Liver (tissue), 9 donors: ENCODE measurements around the gene ZDHHC24. TPM values are rescaled to one million over a fixed set of nuclear protein-coding genes. Genes with fewer than 3 reads are reported as not detected.

Source experiments
- DNase-seq: peaks from one replicate; pipeline ENCODE4 v3.0.0-alpha.2; 2017; ENCODE audit warnings: low spot score
- H3K27ac ChIP-seq, 2 donors: one replicate each; pipeline ENCODE4 v1.7.0; 2013; ENCODE audit warnings: inconsistent platforms in 2 of 2, low read length in 2 of 2, control low read depth in 1 of 2, low read depth in 1 of 2, mild to moderate bottlenecking in 1 of 2
- H3K27me3 ChIP-seq, 4 donors: one replicate each; pipeline versions ENCODE4 v1.6.1 to v1.7.0; 2013; ENCODE audit warnings: low read length in 3 of 4, inconsistent platforms in 1 of 4, mild to moderate bottlenecking in 1 of 4, moderate library complexity in 1 of 4; ENCODE audit not compliant: control insufficient read depth in 4 of 4, insufficient read depth in 4 of 4
- H3K36me3 ChIP-seq, 4 donors: one replicate each; pipeline versions ENCODE4 v1.6.1 to v1.7.0; 2013; ENCODE audit warnings: low read length in 3 of 4, mild to moderate bottlenecking in 3 of 4, low read depth in 1 of 4, moderate library complexity in 1 of 4; ENCODE audit not compliant: control insufficient read depth in 4 of 4, insufficient read depth in 3 of 4
- H3K4me1 ChIP-seq, 4 donors: one replicate each; pipeline versions ENCODE4 v1.6.1 to v1.7.0; 2013; ENCODE audit warnings: low read length in 3 of 4, mild to moderate bottlenecking in 3 of 4, moderate library complexity in 1 of 4; ENCODE audit not compliant: control insufficient read depth in 4 of 4, insufficient read depth in 4 of 4
- H3K4me3 ChIP-seq, 3 donors: one replicate each; pipeline versions ENCODE4 v1.6.1 to v1.7.0; 2013; ENCODE audit warnings: low read length in 3 of 3, control low read depth in 1 of 3, low read depth in 1 of 3, mild to moderate bottlenecking in 1 of 3
- H3K9ac ChIP-seq, 2 donors: one replicate each; pipeline ENCODE4 v1.7.0; 2013; ENCODE audit warnings: low read length in 2 of 2, mild to moderate bottlenecking in 2 of 2, moderate library complexity in 2 of 2, control low read depth in 1 of 2, low read depth in 1 of 2
- H3K9me3 ChIP-seq, 4 donors: one replicate each; pipeline versions ENCODE4 v1.6.1 to v1.7.0; 2013; ENCODE audit warnings: low read length in 3 of 4; ENCODE audit not compliant: control insufficient read depth in 4 of 4
- EGR1 ChIP-seq, 2 donors: IDR thresholded peaks; 2 replicates each; pipeline ENCODE4 v1.6.1; 2016 to 2018; ENCODE audit warnings: antibody characterized with exemption in 2 of 2, low read depth in 2 of 2
- FOXA1 ChIP-seq: IDR thresholded peaks from 2 replicates; pipeline ENCODE4 v1.6.1; 2016; ENCODE audit warnings: antibody characterized with exemption
- HNF4G ChIP-seq: IDR thresholded peaks from 2 replicates; pipeline ENCODE4 v1.6.1; 2016; ENCODE audit warnings: antibody characterized with exemption
- MAX ChIP-seq: IDR thresholded peaks from 2 replicates; pipeline ENCODE4 v1.6.1; 2016; ENCODE audit warnings: antibody characterized with exemption
- NR2F2 ChIP-seq: IDR thresholded peaks from 2 replicates; pipeline ENCODE4 v1.6.1; 2016; ENCODE audit warnings: antibody characterized with exemption
- RXRA ChIP-seq, 2 donors: IDR thresholded peaks; 2 replicates each; pipeline ENCODE4 v1.6.1; 2017 to 2018; ENCODE audit warnings: antibody characterized with exemption in 2 of 2, mild to moderate bottlenecking in 1 of 2
- SP1 ChIP-seq: IDR thresholded peaks from 2 replicates; pipeline ENCODE4 v1.6.1; 2018; ENCODE audit warnings: antibody characterized with exemption, mild to moderate bottlenecking
- YY1 ChIP-seq: IDR thresholded peaks from 2 replicates; pipeline ENCODE4 v1.6.1; 2016; ENCODE audit warnings: antibody characterized with exemption, mild to moderate bottlenecking
- ZBTB33 ChIP-seq: IDR thresholded peaks from 2 replicates; pipeline ENCODE4 v1.6.1; 2016; ENCODE audit warnings: antibody characterized with exemption
- WGBS: extraction: QIAGEN DNeasy Blood & Tissue Kit; methylation state at CpG from one replicate; pipeline ENCODE4 v1.1.7; 2013; 5-methylcytosine and 5-hydroxymethylcytosine counted together
- polyA plus RNA-seq, 2 donors: library from polyadenylated mRNA; stranded (reverse) in 1 of 2; unstranded in 1 of 2; fragments of 200-250 nt in 1 of 2; fragments of >200 nt in 1 of 2; fragmentation: Nextera tagmentation in 1 of 2; extraction: Ambion mirVana in 1 of 2; gene quantifications; one replicate each; pipeline versions ENCODE4 v1.2.1 to v1.2.3, GENCODE V29; 2013 to 2015
- total RNA-seq, 2 donors: library from RNA; depleted of rRNA; stranded (reverse); fragments of >200 nt; gene quantifications; one replicate each; pipeline ENCODE4 v1.2.3, GENCODE V29; 2014
- TF ChIP-seq, protein P1 (sequence below): fragments of 150-350 bp; IDR thresholded peaks from 2 replicates; pipeline ENCODE4 v1.5.1; 2017; ENCODE audit warnings: improper control_type of control experiment, low read depth, low read length; ENCODE audit not compliant: missing input control
- TF ChIP-seq, protein P2 (sequence below): IDR thresholded peaks from 2 replicates; pipeline ENCODE4 v1.6.1; 2016; ENCODE audit warnings: antibody characterized with exemption, mild to moderate bottlenecking
- TF ChIP-seq, protein P3 (sequence below): IDR thresholded peaks from 2 replicates; pipeline ENCODE4 v1.6.1; 2016; ENCODE audit warnings: antibody characterized with exemption
- donor health status: healthy.
- donor health status: healthy.
- donor health status: healthy.
- donor health status: healthy.
- donor health status: healthy.

The ZDHHC24 gene
- total and polyA plus RNA-seq, 4 donors: 4.1 to 6.4 (median 5.1) TPM

GRCh38 chr11:66570850-66571180 is 25.0 kb upstream of the ZDHHC24 start:
- TF ChIP-seq FOXA1: no peak
- TF ChIP-seq, protein P1, sequence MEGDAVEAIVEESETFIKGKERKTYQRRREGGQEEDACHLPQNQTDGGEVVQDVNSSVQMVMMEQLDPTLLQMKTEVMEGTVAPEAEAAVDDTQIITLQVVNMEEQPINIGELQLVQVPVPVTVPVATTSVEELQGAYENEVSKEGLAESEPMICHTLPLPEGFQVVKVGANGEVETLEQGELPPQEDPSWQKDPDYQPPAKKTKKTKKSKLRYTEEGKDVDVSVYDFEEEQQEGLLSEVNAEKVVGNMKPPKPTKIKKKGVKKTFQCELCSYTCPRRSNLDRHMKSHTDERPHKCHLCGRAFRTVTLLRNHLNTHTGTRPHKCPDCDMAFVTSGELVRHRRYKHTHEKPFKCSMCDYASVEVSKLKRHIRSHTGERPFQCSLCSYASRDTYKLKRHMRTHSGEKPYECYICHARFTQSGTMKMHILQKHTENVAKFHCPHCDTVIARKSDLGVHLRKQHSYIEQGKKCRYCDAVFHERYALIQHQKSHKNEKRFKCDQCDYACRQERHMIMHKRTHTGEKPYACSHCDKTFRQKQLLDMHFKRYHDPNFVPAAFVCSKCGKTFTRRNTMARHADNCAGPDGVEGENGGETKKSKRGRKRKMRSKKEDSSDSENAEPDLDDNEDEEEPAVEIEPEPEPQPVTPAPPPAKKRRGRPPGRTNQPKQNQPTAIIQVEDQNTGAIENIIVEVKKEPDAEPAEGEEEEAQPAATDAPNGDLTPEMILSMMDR: no peak
- TF ChIP-seq EGR1 (IDR thresholded peaks at IDR 0.05; ENCODE audit: low read depth in 2 of 2): no peak
- no peak for TF ChIP-seq MAX
- no peak for TF ChIP-seq YY1
- no peak for TF ChIP-seq HNF4G
- TF ChIP-seq SP1: no peak
- TF ChIP-seq, protein P2, sequence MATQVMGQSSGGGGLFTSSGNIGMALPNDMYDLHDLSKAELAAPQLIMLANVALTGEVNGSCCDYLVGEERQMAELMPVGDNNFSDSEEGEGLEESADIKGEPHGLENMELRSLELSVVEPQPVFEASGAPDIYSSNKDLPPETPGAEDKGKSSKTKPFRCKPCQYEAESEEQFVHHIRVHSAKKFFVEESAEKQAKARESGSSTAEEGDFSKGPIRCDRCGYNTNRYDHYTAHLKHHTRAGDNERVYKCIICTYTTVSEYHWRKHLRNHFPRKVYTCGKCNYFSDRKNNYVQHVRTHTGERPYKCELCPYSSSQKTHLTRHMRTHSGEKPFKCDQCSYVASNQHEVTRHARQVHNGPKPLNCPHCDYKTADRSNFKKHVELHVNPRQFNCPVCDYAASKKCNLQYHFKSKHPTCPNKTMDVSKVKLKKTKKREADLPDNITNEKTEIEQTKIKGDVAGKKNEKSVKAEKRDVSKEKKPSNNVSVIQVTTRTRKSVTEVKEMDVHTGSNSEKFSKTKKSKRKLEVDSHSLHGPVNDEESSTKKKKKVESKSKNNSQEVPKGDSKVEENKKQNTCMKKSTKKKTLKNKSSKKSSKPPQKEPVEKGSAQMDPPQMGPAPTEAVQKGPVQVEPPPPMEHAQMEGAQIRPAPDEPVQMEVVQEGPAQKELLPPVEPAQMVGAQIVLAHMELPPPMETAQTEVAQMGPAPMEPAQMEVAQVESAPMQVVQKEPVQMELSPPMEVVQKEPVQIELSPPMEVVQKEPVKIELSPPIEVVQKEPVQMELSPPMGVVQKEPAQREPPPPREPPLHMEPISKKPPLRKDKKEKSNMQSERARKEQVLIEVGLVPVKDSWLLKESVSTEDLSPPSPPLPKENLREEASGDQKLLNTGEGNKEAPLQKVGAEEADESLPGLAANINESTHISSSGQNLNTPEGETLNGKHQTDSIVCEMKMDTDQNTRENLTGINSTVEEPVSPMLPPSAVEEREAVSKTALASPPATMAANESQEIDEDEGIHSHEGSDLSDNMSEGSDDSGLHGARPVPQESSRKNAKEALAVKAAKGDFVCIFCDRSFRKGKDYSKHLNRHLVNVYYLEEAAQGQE: no peak
- no peak for TF ChIP-seq ZBTB33
- no peak for TF ChIP-seq RXRA (IDR thresholded peaks at IDR 0.05)
- H3K4me3 ChIP-seq: no peak overlapping the region
- 83% methylated on average over 2 of the region's 2 CpGs for WGBS
- DNase-seq: no peak
- no peaks in the 10 kb centered on the region for H3K27me3 ChIP-seq
- no peaks in the 10 kb centered on the region for H3K9me3 ChIP-seq
- H3K36me3 ChIP-seq: peaks cover 0 to 3% (median 0%) of the 10 kb centered on the region in 4 donors
- H3K27ac ChIP-seq: no peak overlapping the region
- peaks cover 2 to 14% (median 8%) of the 10 kb centered on the region in 4 donors for H3K4me1 ChIP-seq
- H3K9ac ChIP-seq: no peak overlapping the region

GRCh38 chr11:66570079-66570849 is 24.4 kb upstream of the ZDHHC24 start:
- H3K9ac ChIP-seq: no peak overlapping the region
- no peak for DNase-seq
- no peaks in the 10 kb centered on the region for H3K27me3 ChIP-seq
- 72% methylated on average over 5 of the region's 5 CpGs for whole genome bisulfite sequencing
- peaks cover 2 to 14% (median 8%) of the 10 kb centered on the region in 4 donors for H3K4me1 ChIP-seq
- no peak for TF ChIP-seq RXRA (IDR thresholded peaks at IDR 0.05)
- TF ChIP-seq, protein P3, sequence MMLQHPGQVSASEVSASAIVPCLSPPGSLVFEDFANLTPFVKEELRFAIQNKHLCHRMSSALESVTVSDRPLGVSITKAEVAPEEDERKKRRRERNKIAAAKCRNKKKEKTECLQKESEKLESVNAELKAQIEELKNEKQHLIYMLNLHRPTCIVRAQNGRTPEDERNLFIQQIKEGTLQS: no peak
- no peak for TF ChIP-seq MAX
- TF ChIP-seq SP1: no peak
- TF ChIP-seq NR2F2: no peak
- no peak for TF ChIP-seq YY1
- H3K4me3 ChIP-seq: no peak overlapping the region
- no peaks in the 10 kb centered on the region for H3K9me3 ChIP-seq
- no peak overlapping the region for H3K27ac ChIP-seq
- peaks cover 0 to 6% (median 0%) of the 10 kb centered on the region in 4 donors for H3K36me3 ChIP-seq
